IMR-90 (cell line): Measurements from ENCODE around the gene ZNF732. TPM values are rescaled to one million over a fixed set of nuclear protein-coding genes. Genes with fewer than 3 reads are reported as not detected.

ENCODE experiments used
- ATAC-seq: fragments of 200-7000 bp; cut with Tn5 transposase; 2 replicates; pipeline ENCODE4 v1.9.1; 2020; ENCODE audit warnings: low read depth, mild to moderate bottlenecking, moderate library complexity
- BruUV-seq: library from RNA; stranded (reverse); fragments of 400-500 nt; replicated peaks from 2 replicates; lab custom pipeline; 2021; lab: Mats Ljungman, UMichigan
- CTCF ChIA-PET: fragments of 300-600 bp; formaldehyde crosslinking; extraction: SDS; loops from one replicate; lab custom pipeline; 2021; ENCODE audit warnings: antibody characterized with exemption; lab: Yijun Ruan, JAX
- POLR2A ChIA-PET: fragments of 300-600 bp; sonication (Branson Sonifier 250); formaldehyde crosslinking; loops from one replicate; lab custom pipeline; 2022; ENCODE audit warnings: antibody characterized with exemption; ENCODE audit not compliant: unreplicated experiment; lab: Charles Lee
- DNase-seq: peaks from one replicate; pipeline ENCODE4 v3.0.0; 2013
- H2AFZ ChIP-seq: replicated peaks from 2 replicates; pipeline ENCODE3; 2013; ENCODE audit warnings: low read length, mild to moderate bottlenecking; ENCODE audit not compliant: poor library complexity
- H2AK5ac ChIP-seq: 2 replicates; pipeline ENCODE4 v1.6.1; 2013; ENCODE audit warnings: low read depth, low read length, inconsistent platforms
- H2AK9ac ChIP-seq: replicated peaks from 2 replicates; pipeline ENCODE3; 2013; ENCODE audit warnings: mild to moderate bottlenecking, low read depth, low read length, moderate library complexity; ENCODE audit not compliant: poor library complexity
- H2BK120ac ChIP-seq: 2 replicates; pipeline ENCODE4 v1.6.1; 2013; ENCODE audit warnings: low read depth, low read length, inconsistent platforms
- H2BK15ac ChIP-seq: 3 replicates; pipeline ENCODE4 v1.6.1; 2013; ENCODE audit warnings: low read depth, low read length, inconsistent platforms
- H2BK20ac ChIP-seq: 2 replicates; pipeline ENCODE4 v1.6.1; 2013; ENCODE audit warnings: low read depth, mild to moderate bottlenecking, inconsistent platforms, low read length, moderate library complexity
- H2BK5ac ChIP-seq: 2 replicates; pipeline ENCODE4 v1.6.1; 2013; ENCODE audit warnings: mild to moderate bottlenecking, low read depth, low read length, inconsistent platforms; ENCODE audit not compliant: poor library complexity, severe bottlenecking
- H3K14ac ChIP-seq: replicated peaks from 2 replicates; pipeline ENCODE4 v1.6.1; 2013; ENCODE audit warnings: low read depth, low read length, inconsistent platforms
- H3K18ac ChIP-seq: 2 replicates; pipeline ENCODE4 v1.6.1; 2013; ENCODE audit warnings: low read depth, low read length, control low read depth
- H3K23ac ChIP-seq: 2 replicates; pipeline ENCODE4 v1.6.1; 2013; ENCODE audit warnings: low read depth, low read length, inconsistent platforms
- H3K27ac ChIP-seq: 2 replicates; pipeline ENCODE4 v1.5.1; 2013; ENCODE audit warnings: mild to moderate bottlenecking, control low read depth, low read length; ENCODE audit not compliant: insufficient read depth
- H3K27me3 ChIP-seq: 2 replicates; pipeline ENCODE4 v1.6.1; 2013; ENCODE audit warnings: low read length; ENCODE audit not compliant: control insufficient read depth, insufficient read depth
- H3K36me3 ChIP-seq: 2 replicates; pipeline ENCODE4 v1.6.1; 2013; ENCODE audit warnings: low read length, mixed read lengths; ENCODE audit not compliant: control insufficient read depth, insufficient read depth
- H3K4ac ChIP-seq: 2 replicates; pipeline ENCODE4 v1.6.1; 2013; ENCODE audit warnings: low read depth, low read length, inconsistent platforms
- H3K4me1 ChIP-seq: 2 replicates; pipeline ENCODE4 v1.6.1; 2013; ENCODE audit warnings: low read length, mixed read lengths; ENCODE audit not compliant: control insufficient read depth, insufficient read depth
- H3K4me2 ChIP-seq: 2 replicates; pipeline ENCODE4 v1.6.1; 2013; ENCODE audit warnings: low read depth, mild to moderate bottlenecking, control low read depth, low read length, moderate library complexity
- H3K4me3 ChIP-seq: 2 replicates; pipeline ENCODE4 v1.5.1; 2013; ENCODE audit warnings: low read depth, mild to moderate bottlenecking, control low read depth, low read length, moderate library complexity; ENCODE audit not compliant: insufficient read depth
- H3K56ac ChIP-seq: 2 replicates; pipeline ENCODE4 v1.6.1; 2013; ENCODE audit warnings: low read length, inconsistent platforms; ENCODE audit not compliant: insufficient read depth; ENCODE audit errors: extremely low read depth
- H3K79me1 ChIP-seq, 2 experiments: 2 replicates each; pipeline ENCODE4 v1.6.1; 2013; ENCODE audit warnings: low read length in 2 of 2, inconsistent platforms in 1 of 2, low read depth in 1 of 2
- H3K9ac ChIP-seq: 2 replicates; pipeline ENCODE4 v1.6.1; 2013; ENCODE audit warnings: low read depth, low read length, control low read depth
- H3K9me1 ChIP-seq: 2 replicates; pipeline ENCODE4 v1.6.1; 2013; ENCODE audit warnings: low read length, inconsistent platforms; ENCODE audit not compliant: insufficient read depth
- H3K9me3 ChIP-seq: 2 replicates; pipeline ENCODE4 v1.6.1; 2013; ENCODE audit warnings: low read length; ENCODE audit not compliant: control insufficient read depth, insufficient read depth
- H4K20me1 ChIP-seq: 2 replicates; pipeline ENCODE4 v1.6.1; 2013; ENCODE audit warnings: low read length, inconsistent platforms; ENCODE audit not compliant: insufficient read depth
- H4K5ac ChIP-seq: 2 replicates; pipeline ENCODE4 v1.6.1; 2013; ENCODE audit warnings: mild to moderate bottlenecking, low read depth, low read length, control low read depth
- H4K8ac ChIP-seq, 2 experiments: 2 replicates each; pipeline ENCODE4 v1.6.1; 2013; ENCODE audit warnings: low read depth in 2 of 2, low read length in 2 of 2, control low read depth in 1 of 2, inconsistent platforms in 1 of 2
- H4K91ac ChIP-seq: 2 replicates; pipeline ENCODE4 v1.6.1; 2013; ENCODE audit warnings: low read depth, low read length, inconsistent platforms; ENCODE audit not compliant: insufficient read depth
- CEBPB ChIP-seq: IDR thresholded peaks from 2 replicates; pipeline ENCODE4 v1.6.1; 2012; ENCODE audit warnings: low read depth, low read length, improper control_type of control experiment
- CHD1 ChIP-seq: IDR thresholded peaks from 2 replicates; pipeline ENCODE4 v1.6.1; 2012; ENCODE audit warnings: low read depth, low read length, improper control_type of control experiment
- FOS ChIP-seq: fragments of 150-350 bp; IDR thresholded peaks from 2 replicates; pipeline ENCODE4 v1.6.1; 2016; ENCODE audit warnings: low read depth, low read length
- MAFK ChIP-seq: IDR thresholded peaks from 2 replicates; pipeline ENCODE4 v1.6.1; 2012; ENCODE audit warnings: low read depth, low read length, improper control_type of control experiment
- MAZ ChIP-seq: IDR thresholded peaks from 2 replicates; pipeline ENCODE4 v1.6.1; 2012; ENCODE audit warnings: low read depth, mild to moderate bottlenecking, low read length, improper control_type of control experiment, moderate library complexity, borderline replicate concordance
- MXI1 ChIP-seq: IDR thresholded peaks from 2 replicates; pipeline ENCODE4 v1.6.1; 2012; ENCODE audit warnings: low read depth, mild to moderate bottlenecking, low read length, moderate library complexity, borderline replicate concordance
- POLR2A ChIP-seq: IDR thresholded peaks from 2 replicates; pipeline ENCODE4 v1.6.1; 2012; ENCODE audit warnings: mild to moderate bottlenecking, low read depth, low read length
- RAD21 ChIP-seq: IDR thresholded peaks from 2 replicates; pipeline ENCODE4 v1.6.1; 2012; ENCODE audit warnings: low read length, improper control_type of control experiment
- RFX5 ChIP-seq: IDR thresholded peaks from 2 replicates; pipeline ENCODE4 v1.8.0; 2012; ENCODE audit warnings: low read depth, mild to moderate bottlenecking, low read length, moderate library complexity
- USF2 ChIP-seq: fragments of 150-350 bp; IDR thresholded peaks from 2 replicates; pipeline ENCODE4 v1.6.1; 2017; ENCODE audit warnings: mild to moderate bottlenecking, antibody characterized with exemption, low read length, low read depth
- WGBS, 2 experiments: methylation state at CpG; one replicate each; pipeline versions ENCODE4 v1.1.5 to v1.1.7; 2013; ENCODE audit warnings: missing lambda C conversion rate in 2 of 2; ENCODE audit not compliant: insufficient read length in 1 of 2; ENCODE audit errors: extremely low coverage in 2 of 2; 5-methylcytosine and 5-hydroxymethylcytosine counted together
- dilution Hi-C: fragments of 300-500 bp; cut with HindIII; formaldehyde crosslinking; loops from one replicate; pipeline ENCODE4 v1.14.3; 2018; ENCODE audit warnings: low sequenced_read_pairs; ENCODE audit not compliant: unreplicated experiment
- in situ Hi-C: fragments of 300-500 bp; cut with MboI; formaldehyde crosslinking; loops from 3 replicates; pipeline ENCODE4 v1.14.3; 2019; ENCODE audit warnings: low sequenced_read_pairs, inconsistent platforms, mixed read lengths
- intact Hi-C: fragments of 100-400 bp; cut with micrococcal nuclease; formaldehyde crosslinking; loops from 2 replicates; pipeline ENCODE4 v1.10.0; 2022
- polyA plus RNA-seq, 3 experiments: library from polyadenylated mRNA; depleted of rRNA; stranded (reverse); fragments of >200 nt; gene quantifications; 2 replicates each; pipeline ENCODE4 v1.2.3, GENCODE V29; 2012; ENCODE audit warnings: low replicate concordance in 1 of 3
- total RNA-seq: library from RNA; depleted of rRNA; stranded (reverse); fragments of >200 nt; gene quantifications from 2 replicates; pipeline ENCODE4 v1.2.3, GENCODE V29; 2012
- TF ChIP-seq, protein P1 (sequence below): fragments of 150-350 bp; IDR thresholded peaks from 2 replicates; pipeline ENCODE4 v1.6.1; 2016; ENCODE audit warnings: low read depth, mild to moderate bottlenecking, low read length, moderate library complexity, borderline replicate concordance

The ZNF732 gene
- total and polyA plus RNA-seq, 2 of the 4 experiments (the other 2 are of a cell fraction), result under 0.01 TPM; not detected in 1

DNA sequence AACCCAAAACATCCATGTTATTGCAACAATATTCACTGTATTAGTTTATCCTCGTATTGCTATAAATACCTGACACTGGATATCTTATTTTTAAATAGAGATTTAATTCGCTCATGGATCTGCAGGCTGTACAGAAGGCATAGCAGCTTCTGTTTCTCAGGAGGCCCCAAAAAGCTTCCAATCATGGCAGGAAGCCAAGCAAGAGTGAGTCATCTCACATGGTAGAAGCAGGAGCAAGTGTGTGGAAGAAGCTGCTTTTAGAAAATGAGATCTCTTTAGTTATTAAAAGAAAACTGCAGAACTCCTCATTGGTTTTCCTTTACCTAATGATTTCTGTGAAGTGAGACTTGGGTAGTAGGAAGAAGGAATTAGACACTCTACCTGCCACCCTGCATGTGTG is 16.4 kb downstream of the ZNF732 start:
- H3K9ac ChIP-seq, result no peak overlapping the region
- DNase-seq (no peak), ATAC-seq (no peak)
- no peaks in the 10 kb centered on the region for H3K36me3 ChIP-seq
- H4K91ac ChIP-seq, result no peak overlapping the region
- no CpG with 5 or more reads among the region's 2 CpGs for WGBS, 2 experiments
- H3K23ac ChIP-seq, result no peak overlapping the region
- H2AK5ac ChIP-seq, result no peak overlapping the region
- no TSS peak for BruUV-seq
- H2BK120ac ChIP-seq, result no peak overlapping the region
- H3K27ac ChIP-seq, result no peak overlapping the region
- H2BK15ac ChIP-seq, result no peak overlapping the region
- H3K4me2 ChIP-seq, result no peak overlapping the region
- in situ Hi-C loops, result no loop called here
- no peaks in the 10 kb centered on the region for H3K79me1 ChIP-seq
- no peak overlapping the region for H3K18ac ChIP-seq
- H3K4me1 ChIP-seq, result no peaks in the 10 kb centered on the region
- H3K27me3 ChIP-seq, result no peaks in the 10 kb centered on the region
- TF ChIP-seq, protein P1, sequence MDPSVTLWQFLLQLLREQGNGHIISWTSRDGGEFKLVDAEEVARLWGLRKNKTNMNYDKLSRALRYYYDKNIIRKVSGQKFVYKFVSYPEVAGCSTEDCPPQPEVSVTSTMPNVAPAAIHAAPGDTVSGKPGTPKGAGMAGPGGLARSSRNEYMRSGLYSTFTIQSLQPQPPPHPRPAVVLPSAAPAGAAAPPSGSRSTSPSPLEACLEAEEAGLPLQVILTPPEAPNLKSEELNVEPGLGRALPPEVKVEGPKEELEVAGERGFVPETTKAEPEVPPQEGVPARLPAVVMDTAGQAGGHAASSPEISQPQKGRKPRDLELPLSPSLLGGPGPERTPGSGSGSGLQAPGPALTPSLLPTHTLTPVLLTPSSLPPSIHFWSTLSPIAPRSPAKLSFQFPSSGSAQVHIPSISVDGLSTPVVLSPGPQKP, result no peak
- TF ChIP-seq MAFK (no peak), FOS (no peak), MAZ (no peak), MXI1 (no peak), POLR2A (no peak), RFX5 (no peak), CHD1 (no peak), RAD21 (no peak), USF2 (no peak), CEBPB (no peak)
- H3K9me3 ChIP-seq, result peaks cover 24% of the 10 kb centered on the region
- no peak overlapping the region for H2AFZ ChIP-seq
- H3K14ac ChIP-seq, result no peak overlapping the region
- H3K4ac ChIP-seq, result no peak overlapping the region
- ChIA-PET POLR2A (no interaction called here), CTCF (no interaction called here)
- H4K8ac ChIP-seq, result no peak overlapping the region
- no peak overlapping the region for H4K5ac ChIP-seq
- H2BK20ac ChIP-seq, result no peak overlapping the region
- no peaks in the 10 kb centered on the region for H4K20me1 ChIP-seq
- H3K4me3 ChIP-seq, result no peak overlapping the region
- intact Hi-C loops, result no loop called here
- no peak overlapping the region for H2BK5ac ChIP-seq
- dilution Hi-C loops, result no loop called here
- H3K9me1 ChIP-seq, result no peaks in the 10 kb centered on the region
- no peak overlapping the region for H2AK9ac ChIP-seq
- H3K56ac ChIP-seq, result no peak overlapping the region
